GM18951 (cell line): ENCODE results near the gene CTNNBIP1.

Experiments used
- POLR2A ChIP-seq: IDR thresholded peaks from 4 replicates; pipeline ENCODE4 v1.6.1; 2011; ENCODE audit warnings: mild to moderate bottlenecking; ENCODE audit not compliant: insufficient read length, insufficient read depth; ENCODE audit errors: extremely low read depth
- in situ Hi-C: fragments of 300-500 bp; cut with MboI; formaldehyde crosslinking; loops from one replicate; pipeline ENCODE4 v1.12.0; 2022; ENCODE audit warnings: low sequenced_read_pairs, mixed read lengths, inconsistent platforms; ENCODE audit not compliant: unreplicated experiment

Gene CTNNBIP1

GRCh38 chr1:9852410-9853248 is 57.4 kb downstream of the CTNNBIP1 start:
- no peak for TF ChIP-seq POLR2A
- in situ Hi-C loops, result loop anchor here (25.0 kb wide), 1 partner anchor 240 kb away; no protein-coding TSS in a partner anchor

GRCh38 chr1:9852004-9852403 is 58.1 kb downstream of the CTNNBIP1 start:
- in situ Hi-C loops, result loop anchor here (25.0 kb wide), 1 partner anchor 240 kb away; no protein-coding TSS in a partner anchor
- no peak for TF ChIP-seq POLR2A

- no peak for TF ChIP-seq POLR2A
- in situ Hi-C loops, result loop anchor here (25.0 kb wide), 1 partner anchor 238 kb away; no protein-coding TSS in a partner anchor
Observed at GRCh38 chr1:9850442-9851162, 59.5 kb downstream of the CTNNBIP1 start.

- no peak for TF ChIP-seq POLR2A
- in situ Hi-C loops, result loop anchor here (25.0 kb wide), 1 partner anchor 238 kb away; no protein-coding TSS in a partner anchor
Observed at GRCh38 chr1:9849691-9850441, 60.2 kb downstream of the CTNNBIP1 start.

GRCh38 chr1:9848022-9848421 is 62.0 kb downstream of the CTNNBIP1 start:
- in situ Hi-C loops, result no loop called here
- no peak for TF ChIP-seq POLR2A

GRCh38 chr1:9847269-9847668 is 62.8 kb downstream of the CTNNBIP1 start:
- in situ Hi-C loops, result no loop called here

GRCh38 chr1:9846611-9847171 is 63.4 kb downstream of the CTNNBIP1 start:
- in situ Hi-C loops, result no loop called here
- TF ChIP-seq POLR2A, result no peak

More at GRCh38 chr1:9847269-9847668, 62.8 kb downstream of the CTNNBIP1 start:
- no peak for TF ChIP-seq POLR2A

- TF ChIP-seq POLR2A, result no peak
Observed at GRCh38 chr1:9845914-9846313, 64.2 kb downstream of the CTNNBIP1 start.

GRCh38 chr1:9844756-9845155 is 65.3 kb downstream of the CTNNBIP1 start:
- TF ChIP-seq POLR2A, result no peak
- in situ Hi-C loops, result no loop called here

More at GRCh38 chr1:9845914-9846313, 64.2 kb downstream of the CTNNBIP1 start:
- in situ Hi-C loops, result no loop called here

- in situ Hi-C loops, result no loop called here
- TF ChIP-seq POLR2A, result no peak
Observed at GRCh38 chr1:9844106-9844505, 66.0 kb downstream of the CTNNBIP1 start.

GRCh38 chr1:9843576-9843945 is 66.5 kb downstream of the CTNNBIP1 start:
- in situ Hi-C loops, result no loop called here

GRCh38 chr1:9842781-9843575 is 67.1 kb downstream of the CTNNBIP1 start:
- in situ Hi-C loops, result no loop called here
- no peak for TF ChIP-seq POLR2A

More at GRCh38 chr1:9843576-9843945, 66.5 kb downstream of the CTNNBIP1 start:
- no peak for TF ChIP-seq POLR2A

GRCh38 chr1:9842073-9842711 is 67.9 kb downstream of the CTNNBIP1 start:
- in situ Hi-C loops, result no loop called here
- TF ChIP-seq POLR2A, result no peak
